B cell (primary cell): ENCODE measurements around the gene EMILIN3. TPM values are rescaled to one million over a fixed set of nuclear protein-coding genes. Genes with fewer than 3 reads are reported as not detected.

Experiments used
- ATAC-seq: fragments of 200-7000 bp; cut with Tn5 transposase; one replicate; pipeline ENCODE4 v1.10.0; 2021; ENCODE audit warnings: low read depth, mild to moderate bottlenecking, moderate number of reproducible peaks, moderate library complexity
- CTCF ChIA-PET: fragments of 350-600 bp; sonication (Branson Sonifier 250); formaldehyde crosslinking; loops from one replicate; lab custom pipeline; 2021; ENCODE audit warnings: antibody characterized with exemption, inconsistent platforms; lab: Charles Lee
- POLR2A ChIA-PET: fragments of 350-600 bp; sonication (Branson Sonifier 250); formaldehyde crosslinking; loops from one replicate; lab custom pipeline; 2021; ENCODE audit warnings: antibody characterized with exemption; lab: Charles Lee
- DNase-seq: peaks from one replicate; pipeline ENCODE4 v3.0.0; 2013
- H2AFZ ChIP-seq: 2 replicates; pipeline ENCODE4 v1.6.1; 2012; ENCODE audit warnings: mild to moderate bottlenecking, low read depth, low read length; ENCODE audit not compliant: insufficient read depth, poor library complexity, severe bottlenecking
- H3K27ac ChIP-seq, 2 donors: 1 replicate in 1 of 2; 2 replicates in 1 of 2; pipeline ENCODE4 v1.5.1; 2012 to 2013; ENCODE audit warnings: low read length in 2 of 2, mild to moderate bottlenecking in 2 of 2, moderate library complexity in 1 of 2
- H3K27me3 ChIP-seq, 4 experiments: fragments of 200-600 bp in 1 of 4; sonication (generic) in 1 of 4; replicated peaks in 1 of 4; 1 replicate in 2 of 4; 2 replicates in 2 of 4; pipeline versions ENCODE4 v1.6.1 to v1.7.0; 2013 to 2016; ENCODE audit warnings: low read length in 3 of 4, mild to moderate bottlenecking in 2 of 4, mixed read lengths in 1 of 4, moderate library complexity in 1 of 4; ENCODE audit not compliant: insufficient read depth in 4 of 4, control insufficient read depth in 3 of 4; ENCODE audit errors: control extremely low read depth in 1 of 4
- H3K36me3 ChIP-seq, 2 experiments: replicated peaks in 1 of 2; 1 replicate in 1 of 2; 2 replicates in 1 of 2; pipeline versions ENCODE4 v1.6.1 to v1.7.1; 2013; ENCODE audit warnings: low read length in 1 of 2; ENCODE audit not compliant: insufficient read depth in 2 of 2, control insufficient read depth in 1 of 2; ENCODE audit errors: control extremely low read depth in 1 of 2, extremely low read depth in 1 of 2
- H3K4me1 ChIP-seq, 2 donors: fragments of 200-600 bp in 1 of 2; sonication (generic) in 1 of 2; 1 replicate in 1 of 2; 2 replicates in 1 of 2; pipeline versions ENCODE4 v1.5.1 to v1.6.1; 2013 to 2017; ENCODE audit warnings: low read length in 2 of 2; ENCODE audit not compliant: control insufficient read depth in 2 of 2, insufficient read depth in 2 of 2
- H3K4me2 ChIP-seq: replicated peaks from 2 replicates; pipeline ENCODE3; 2012; ENCODE audit warnings: mild to moderate bottlenecking, low read depth, low read length; ENCODE audit not compliant: poor library complexity, severe bottlenecking
- H3K4me3 ChIP-seq, 5 experiments: fragments of 200-600 bp in 1 of 5; sonication (generic) in 1 of 5; 1 replicate in 3 of 5; 2 replicates in 2 of 5; pipeline versions ENCODE4 v1.5.1 to v1.7.0; 2011 to 2016; ENCODE audit warnings: low read length in 4 of 5, mild to moderate bottlenecking in 4 of 5, low read depth in 2 of 5, control low read depth in 1 of 5, moderate library complexity in 1 of 5; ENCODE audit not compliant: insufficient read depth in 1 of 5; ENCODE audit errors: control extremely low read depth in 1 of 5, extremely low read depth in 1 of 5
- H3K79me2 ChIP-seq: fragments of 200-600 bp; sonication (generic); one replicate; pipeline ENCODE4 v1.6.0; 2016; ENCODE audit warnings: low read length; ENCODE audit not compliant: control insufficient read depth, insufficient read depth
- H3K9ac ChIP-seq: fragments of 200-600 bp; sonication (generic); 2 replicates; pipeline ENCODE4 v1.6.1; 2017; ENCODE audit warnings: mild to moderate bottlenecking, low read length, moderate library complexity
- H3K9me3 ChIP-seq, 3 donors: one replicate each; pipeline versions ENCODE4 v1.6.1 to v1.7.1; 2013; ENCODE audit warnings: low read length in 2 of 3; ENCODE audit not compliant: control insufficient read depth in 2 of 3, insufficient read depth in 1 of 3; ENCODE audit errors: control extremely low read depth in 1 of 3
- H4K20me1 ChIP-seq: 2 replicates; pipeline ENCODE4 v1.6.0; 2012; ENCODE audit warnings: mild to moderate bottlenecking, low read length; ENCODE audit not compliant: insufficient read depth, control insufficient read depth, poor library complexity, severe bottlenecking
- H3K27ac Mint-ChIP-seq: one replicate; pipeline ENCODE4 v1.8.0; 2021; ENCODE audit warnings: mixed read lengths
- H3K27me3 Mint-ChIP-seq: one replicate; pipeline ENCODE4 v1.8.0; 2021; ENCODE audit warnings: mixed read lengths
- H3K4me1 Mint-ChIP-seq: one replicate; pipeline ENCODE4 v1.8.0; 2021; ENCODE audit warnings: mixed read lengths
- H3K4me3 Mint-ChIP-seq: one replicate; pipeline ENCODE4 v1.8.0; 2021; ENCODE audit warnings: mixed read lengths
- H3K9me3 Mint-ChIP-seq: one replicate; pipeline ENCODE4 v1.8.0; 2022; ENCODE audit warnings: mixed read lengths; ENCODE audit not compliant: insufficient read depth
- CTCF ChIP-seq: fragments of 200-600 bp; IDR thresholded peaks from one replicate; pipeline ENCODE4 v1.8.0; 2022; ENCODE audit warnings: antibody characterized with exemption, mild to moderate bottlenecking
- EZH2 ChIP-seq: IDR thresholded peaks from 2 replicates; pipeline ENCODE4 v1.6.1; 2012; ENCODE audit warnings: borderline replicate concordance, low read depth, mild to moderate bottlenecking, moderate library complexity, low read length; ENCODE audit not compliant: insufficient read depth, poor library complexity, severe bottlenecking
- WGBS: methylation state at CpG from one replicate; pipeline ENCODE4 v1.1.5; 2013; ENCODE audit warnings: missing lambda C conversion rate; ENCODE audit not compliant: insufficient coverage; 5-methylcytosine and 5-hydroxymethylcytosine counted together
- intact Hi-C: fragments of 100-400 bp; cut with micrococcal nuclease; formaldehyde crosslinking; loops from one replicate; pipeline ENCODE4 v1.10.0; 2022
- polyA plus RNA-seq: library from polyadenylated mRNA; depleted of rRNA; stranded (reverse); fragments of >200 nt; gene quantifications from 2 replicates; pipeline ENCODE4 v1.2.3, GENCODE V29; 2012
- total RNA-seq, 2 donors: library from RNA; stranded (reverse); fragments of 120-200 nt in 1 of 2; gene quantifications; 1 replicate in 1 of 2; 2 replicates in 1 of 2; pipeline versions ENCODE4 v1.2.3 to v1.2.4, GENCODE V29; 2013 to 2022

Gene EMILIN3
- total and polyA plus RNA-seq, 2 donors (not counting 1 experiment from before 2014, with no cell fraction given) = not detected

- H3K9me3 Mint-ChIP-seq = no peaks in the 10 kb centered on the region
- H3K27me3 ChIP-seq = no peaks in the 10 kb centered on the region
- H3K4me1 Mint-ChIP-seq = no peaks in the 10 kb centered on the region
- no peak for ATAC-seq
- peaks cover 8% of the 10 kb centered on the region for H3K27me3 Mint-ChIP-seq
- H3K4me1 ChIP-seq = no peaks in the 10 kb centered on the region
- ChIA-PET POLR2A (no interaction called here), CTCF (interaction anchor here (1.0 kb wide), 1 partner anchor 37 kb away, joined by 4 read pairs; no protein-coding TSS in a partner anchor)
- H2AFZ ChIP-seq = no peak overlapping the region
- no peaks in the 10 kb centered on the region for H3K79me2 ChIP-seq
- no peak overlapping the region for H3K27ac Mint-ChIP-seq
- H3K4me3 Mint-ChIP-seq = no peak overlapping the region
- no peaks in the 10 kb centered on the region for H3K9me3 ChIP-seq
- H3K4me3 ChIP-seq = no peak overlapping the region
- no peak overlapping the region for H3K4me2 ChIP-seq
- intact Hi-C loops = no loop called here
- H3K9ac ChIP-seq = no peak overlapping the region
- TF ChIP-seq CTCF (no peak), EZH2 (no peak)
- no peak for DNase-seq
- H3K27ac ChIP-seq = no peak overlapping the region
- 100% methylated on average over 3 of the region's 4 CpGs for WGBS
- no peaks in the 10 kb centered on the region for H3K36me3 ChIP-seq
- H4K20me1 ChIP-seq = no peaks in the 10 kb centered on the region
Measured at GRCh38 chr20:41352106-41352505, 14.5 kb downstream of the EMILIN3 start.

- Histone ChIP-seq H3K79me2 (no peaks in the 10 kb centered on the region), H3K27me3 (no peaks in the 10 kb centered on the region), H4K20me1 (no peaks in the 10 kb centered on the region), H3K9ac (no peak overlapping the region), H3K9me3 (no peaks in the 10 kb centered on the region), H3K4me3 (no peak overlapping the region), H3K4me2 (no peak overlapping the region), H3K4me1 (no peaks in the 10 kb centered on the region), H2AFZ (no peak overlapping the region), H3K27ac (no peak overlapping the region), H3K36me3 (no peaks in the 10 kb centered on the region)
- TF ChIP-seq EZH2 (no peak), CTCF (no peak)
- ChIA-PET POLR2A (interaction anchor here (0.5 kb wide), 1 partner anchor 314 kb away, joined by 3 read pairs; no protein-coding TSS in a partner anchor), CTCF (interaction anchor here (0.7 kb wide), 2 partner anchors 177 to 829 kb away, joined by 3 read pairs; no protein-coding TSS in a partner anchor)
- WGBS = 87% methylated on average over 7 of the region's 7 CpGs
- intact Hi-C loops = no loop called here
- no peaks in the 10 kb centered on the region for H3K4me1 Mint-ChIP-seq
- H3K9me3 Mint-ChIP-seq = no peaks in the 10 kb centered on the region
- H3K4me3 Mint-ChIP-seq = no peak overlapping the region
- ATAC-seq = no peak
- H3K27ac Mint-ChIP-seq = no peak overlapping the region
- H3K27me3 Mint-ChIP-seq = peaks cover 8% of the 10 kb centered on the region
- no peak for DNase-seq
Measured at GRCh38 chr20:41350408-41350962, 16.1 kb downstream of the EMILIN3 start.
